WI38 (cell line): ENCODE results near the gene ISLR.

Source experiments
- H3K4me3 ChIP-seq: 2 replicates; pipeline ENCODE4 v1.5.1; 2011; ENCODE audit warnings: low read depth, mild to moderate bottlenecking, control low read depth, low read length
- CTCF ChIP-seq: IDR thresholded peaks from 2 replicates; pipeline ENCODE4 v1.5.1; 2012; ENCODE audit warnings: low read depth, mild to moderate bottlenecking, control low read depth, low read length

Gene ISLR

GRCh38 chr15:74184582-74185091 is 11.1 kb downstream of the ISLR start:
- no peak overlapping the region for H3K4me3 ChIP-seq
- no peak for TF ChIP-seq CTCF

- H3K4me3 ChIP-seq = no peak overlapping the region
- TF ChIP-seq CTCF = no peak
Observed at GRCh38 chr15:74185710-74186348, 12.3 kb downstream of the ISLR start.

GRCh38 chr15:74188216-74188615 is 14.7 kb downstream of the ISLR start:
- no peak for TF ChIP-seq CTCF
- no peak overlapping the region for H3K4me3 ChIP-seq

- no peak for TF ChIP-seq CTCF
- H3K4me3 ChIP-seq = no peak overlapping the region
Observed at GRCh38 chr15:74191798-74192197, 18.3 kb downstream of the ISLR start.

- TF ChIP-seq CTCF = no peak
- H3K4me3 ChIP-seq = no peak overlapping the region
Observed at GRCh38 chr15:74192751-74193150, 19.2 kb downstream of the ISLR start.

GRCh38 chr15:74193299-74193718 is 19.8 kb downstream of the ISLR start:
- TF ChIP-seq CTCF = no peak

GRCh38 chr15:74193905-74194304 is 20.4 kb downstream of the ISLR start:
- no peak for TF ChIP-seq CTCF
- H3K4me3 ChIP-seq = no peak overlapping the region

More at GRCh38 chr15:74193299-74193718, 19.8 kb downstream of the ISLR start:
- no peak overlapping the region for H3K4me3 ChIP-seq
